Liver (tissue), 9 donors: ENCODE results near the gene RAD51B. TPM values are rescaled to one million over a fixed set of nuclear protein-coding genes. Genes with fewer than 3 reads are reported as not detected.

ENCODE experiments used
- DNase-seq: peaks from one replicate; pipeline ENCODE4 v3.0.0-alpha.2; 2017; ENCODE audit warnings: low spot score
- H3K27ac ChIP-seq, 2 donors: one replicate each; pipeline ENCODE4 v1.7.0; 2013; ENCODE audit warnings: inconsistent platforms in 2 of 2, low read length in 2 of 2, control low read depth in 1 of 2, low read depth in 1 of 2, mild to moderate bottlenecking in 1 of 2
- H3K27me3 ChIP-seq, 4 donors: one replicate each; pipeline versions ENCODE4 v1.6.1 to v1.7.0; 2013; ENCODE audit warnings: low read length in 3 of 4, inconsistent platforms in 1 of 4, mild to moderate bottlenecking in 1 of 4, moderate library complexity in 1 of 4; ENCODE audit not compliant: control insufficient read depth in 4 of 4, insufficient read depth in 4 of 4
- H3K36me3 ChIP-seq, 4 donors: one replicate each; pipeline versions ENCODE4 v1.6.1 to v1.7.0; 2013; ENCODE audit warnings: low read length in 3 of 4, mild to moderate bottlenecking in 3 of 4, low read depth in 1 of 4, moderate library complexity in 1 of 4; ENCODE audit not compliant: control insufficient read depth in 4 of 4, insufficient read depth in 3 of 4
- H3K4me1 ChIP-seq, 4 donors: one replicate each; pipeline versions ENCODE4 v1.6.1 to v1.7.0; 2013; ENCODE audit warnings: low read length in 3 of 4, mild to moderate bottlenecking in 3 of 4, moderate library complexity in 1 of 4; ENCODE audit not compliant: control insufficient read depth in 4 of 4, insufficient read depth in 4 of 4
- H3K4me3 ChIP-seq, 3 donors: one replicate each; pipeline versions ENCODE4 v1.6.1 to v1.7.0; 2013; ENCODE audit warnings: low read length in 3 of 3, control low read depth in 1 of 3, low read depth in 1 of 3, mild to moderate bottlenecking in 1 of 3
- H3K9ac ChIP-seq, 2 donors: one replicate each; pipeline ENCODE4 v1.7.0; 2013; ENCODE audit warnings: low read length in 2 of 2, mild to moderate bottlenecking in 2 of 2, moderate library complexity in 2 of 2, control low read depth in 1 of 2, low read depth in 1 of 2
- H3K9me3 ChIP-seq, 4 donors: one replicate each; pipeline versions ENCODE4 v1.6.1 to v1.7.0; 2013; ENCODE audit warnings: low read length in 3 of 4; ENCODE audit not compliant: control insufficient read depth in 4 of 4
- ATF3 ChIP-seq: IDR thresholded peaks from 2 replicates; pipeline ENCODE4 v1.6.1; 2016; ENCODE audit warnings: antibody characterized with exemption
- CTCF ChIP-seq: fragments of 150-350 bp; IDR thresholded peaks from 2 replicates; pipeline ENCODE4 v1.5.1; 2017; ENCODE audit warnings: improper control_type of control experiment, low read depth, low read length; ENCODE audit not compliant: missing input control
- EGR1 ChIP-seq, 2 donors: IDR thresholded peaks; 2 replicates each; pipeline ENCODE4 v1.6.1; 2016 to 2018; ENCODE audit warnings: antibody characterized with exemption in 2 of 2, low read depth in 2 of 2
- FOXA1 ChIP-seq: IDR thresholded peaks from 2 replicates; pipeline ENCODE4 v1.6.1; 2016; ENCODE audit warnings: antibody characterized with exemption
- GABPA ChIP-seq, 2 donors: IDR thresholded peaks in 1 of 2; conservative IDR thresholded peaks in 1 of 2; 2 replicates each; pipeline ENCODE4 v1.6.1; 2016; ENCODE audit warnings: antibody characterized with exemption in 2 of 2, mild to moderate bottlenecking in 1 of 2, moderate library complexity in 1 of 2
- HNF4A ChIP-seq, 2 donors: conservative IDR thresholded peaks; 2 replicates each; pipeline ENCODE4 v1.6.1; 2016; ENCODE audit warnings: antibody characterized with exemption in 2 of 2, mild to moderate bottlenecking in 2 of 2
- HNF4G ChIP-seq: IDR thresholded peaks from 2 replicates; pipeline ENCODE4 v1.6.1; 2016; ENCODE audit warnings: antibody characterized with exemption
- NR2F2 ChIP-seq: IDR thresholded peaks from 2 replicates; pipeline ENCODE4 v1.6.1; 2016; ENCODE audit warnings: antibody characterized with exemption
- RAD21 ChIP-seq, 2 donors: IDR thresholded peaks; 2 replicates each; pipeline ENCODE4 v1.6.1; 2016; ENCODE audit warnings: antibody characterized with exemption in 2 of 2, mild to moderate bottlenecking in 2 of 2
- REST ChIP-seq: IDR thresholded peaks from 2 replicates; pipeline ENCODE4 v1.6.1; 2016; ENCODE audit warnings: antibody characterized with exemption, mild to moderate bottlenecking
- RXRA ChIP-seq, 2 donors: IDR thresholded peaks; 2 replicates each; pipeline ENCODE4 v1.6.1; 2017 to 2018; ENCODE audit warnings: antibody characterized with exemption in 2 of 2, mild to moderate bottlenecking in 1 of 2
- SP1 ChIP-seq: IDR thresholded peaks from 2 replicates; pipeline ENCODE4 v1.6.1; 2018; ENCODE audit warnings: antibody characterized with exemption, mild to moderate bottlenecking
- TAF1 ChIP-seq: conservative IDR thresholded peaks from 2 replicates; pipeline ENCODE4 v1.6.1; 2016; ENCODE audit warnings: antibody characterized with exemption, mild to moderate bottlenecking
- YY1 ChIP-seq: IDR thresholded peaks from 2 replicates; pipeline ENCODE4 v1.6.1; 2016; ENCODE audit warnings: antibody characterized with exemption, mild to moderate bottlenecking
- ZBTB33 ChIP-seq: IDR thresholded peaks from 2 replicates; pipeline ENCODE4 v1.6.1; 2016; ENCODE audit warnings: antibody characterized with exemption
- WGBS: extraction: QIAGEN DNeasy Blood & Tissue Kit; methylation state at CpG from one replicate; pipeline ENCODE4 v1.1.7; 2013; 5-methylcytosine and 5-hydroxymethylcytosine counted together
- polyA plus RNA-seq, 2 donors: library from polyadenylated mRNA; stranded (reverse) in 1 of 2; unstranded in 1 of 2; fragments of 200-250 nt in 1 of 2; fragments of >200 nt in 1 of 2; fragmentation: Nextera tagmentation in 1 of 2; extraction: Ambion mirVana in 1 of 2; gene quantifications; one replicate each; pipeline versions ENCODE4 v1.2.1 to v1.2.3, GENCODE V29; 2013 to 2015
- total RNA-seq, 2 donors: library from RNA; depleted of rRNA; stranded (reverse); fragments of >200 nt; gene quantifications; one replicate each; pipeline ENCODE4 v1.2.3, GENCODE V29; 2014
- donor health status: healthy.
- donor health status: healthy.
- donor health status: healthy.
- donor health status: healthy.
- donor health status: healthy.

Gene RAD51B
- total and polyA plus RNA-seq, 4 donors, result 0.81 to 12.9 (median 2.4) TPM

- TF ChIP-seq REST (no peak), GABPA (IDR thresholded peaks at IDR 0.05 in 1 of 2, conservative IDR thresholded peaks at IDR 0.05 in 1 of 2) (no peak)
These were observed 465.3 kb downstream of the RAD51B start (continued) for GRCh38 chr14:68284834-68285233.

- Histone ChIP-seq H3K27ac (peak overlapping the region in 1 of 2 donors; percentile 40), H3K27me3 (no peaks in the 10 kb centered on the region), H3K4me1 (peaks cover 0 to 2% (median 0%) of the 10 kb centered on the region in 4 donors), H3K36me3 (no peaks in the 10 kb centered on the region), H3K9ac (no peak overlapping the region), H3K9me3 (no peaks in the 10 kb centered on the region), H3K4me3 (no peak overlapping the region)
- TF ChIP-seq HNF4A (conservative IDR thresholded peaks at IDR 0.05), result no peak
- no peak for TF ChIP-seq ATF3
- TF ChIP-seq CTCF, result no peak
- no peak for TF ChIP-seq FOXA1
- TF ChIP-seq ZBTB33, result no peak
- no peak for TF ChIP-seq HNF4G
- no peak for TF ChIP-seq NR2F2
- TF ChIP-seq GABPA (IDR thresholded peaks at IDR 0.05 in 1 of 2, conservative IDR thresholded peaks at IDR 0.05 in 1 of 2), result no peak
- no peak for TF ChIP-seq RXRA (IDR thresholded peaks at IDR 0.05)
- no peak for TF ChIP-seq YY1
- no peak for TF ChIP-seq RAD21 (IDR thresholded peaks at IDR 0.05)
- no peak for TF ChIP-seq EGR1 (IDR thresholded peaks at IDR 0.05; ENCODE audit: low read depth in 2 of 2)
- no peak for TF ChIP-seq SP1
- no peak for TF ChIP-seq TAF1
- DNase-seq, result no peak
- WGBS, result 86% methylated on average over 11 of the region's 11 CpGs
These were observed 466.0 kb downstream of the RAD51B start for GRCh38 chr14:68285421-68286179.
